GM12878 (cell line): Measurements from ENCODE around the gene U2AF2. TPM values are rescaled to one million over a fixed set of nuclear protein-coding genes. Genes with fewer than 3 reads are reported as not detected.

Experiments used
- ATAC-seq: fragments of 200-7000 bp; cut with Tn5 transposase; 3 replicates; pipeline ENCODE4 v1.9.1; 2020; ENCODE audit warnings: mild to moderate bottlenecking, moderate library complexity
- BruUV-seq: library from RNA; stranded (reverse); fragments of 400-500 nt; replicated peaks from 2 replicates; lab custom pipeline; 2021; lab: Mats Ljungman, UMichigan
- CTCF ChIA-PET: fragments of 300-600 bp; sonication (Branson Sonifier 250); formaldehyde crosslinking; extraction: SDS; loops from one replicate; lab custom pipeline; 2021; ENCODE audit warnings: inconsistent platforms; lab: Yijun Ruan, JAX
- POLR2A ChIA-PET: fragments of 350-600 bp; formaldehyde crosslinking; extraction: SDS; loops from one replicate; lab custom pipeline; 2021; ENCODE audit warnings: inconsistent platforms; lab: Charles Lee
- RAD21 ChIA-PET: fragments of 300-600 bp; sonication (Branson Sonifier 250); formaldehyde crosslinking; loops from one replicate; lab custom pipeline; 2023; ENCODE audit warnings: antibody characterized with exemption; ENCODE audit not compliant: unreplicated experiment; lab: Charles Lee
- SMC1A ChIA-PET: fragments of 300-600 bp; sonication (Branson Sonifier 250); formaldehyde crosslinking; loops from one replicate; lab custom pipeline; 2023; ENCODE audit not compliant: unreplicated experiment, uncharacterized antibody; lab: Charles Lee
- DNase-seq: peaks from one replicate; pipeline ENCODE4 v3.0.0-alpha.2; 2011; ENCODE audit warnings: low read depth, low spot score
- FAIRE-seq: peaks from 3 replicates; lab custom pipeline; 2011; peaks lifted over from hg19 to GRCh38; lab: Jason Lieb, UNC
- H2AFZ ChIP-seq: 2 replicates; pipeline ENCODE4 v1.6.0; 2011; ENCODE audit warnings: low read depth, low read length, control low read depth; ENCODE audit not compliant: control insufficient read depth
- H3K27ac ChIP-seq: 2 replicates; pipeline ENCODE4 v1.5.1; 2011; ENCODE audit warnings: control low read depth; ENCODE audit not compliant: control insufficient read depth, insufficient read depth
- H3K27me3 ChIP-seq, 2 experiments: replicated peaks in 1 of 2; 2 replicates each; pipeline versions ENCODE4 v1.6.0 to v1.6.1; 2011; ENCODE audit warnings: low read length in 1 of 2; ENCODE audit not compliant: control insufficient read depth in 2 of 2, insufficient read depth in 2 of 2
- H3K36me3 ChIP-seq, 2 experiments: 2 replicates each; pipeline ENCODE4 v1.5.1; 2011; ENCODE audit warnings: low read length in 1 of 2; ENCODE audit not compliant: control insufficient read depth in 2 of 2, insufficient read depth in 2 of 2
- H3K4me1 ChIP-seq: 2 replicates; pipeline ENCODE4 v1.6.1; 2011; ENCODE audit warnings: mild to moderate bottlenecking, low read length, moderate library complexity, mixed read lengths; ENCODE audit not compliant: control insufficient read depth, insufficient read depth
- H3K4me2 ChIP-seq: 2 replicates; pipeline ENCODE4 v1.6.0; 2011; ENCODE audit warnings: control low read depth; ENCODE audit not compliant: control insufficient read depth, insufficient read depth
- H3K4me3 ChIP-seq: fragments of 200-600 bp; sonication (generic); 2 replicates; pipeline ENCODE4 v1.5.1; 2016
- H3K79me2 ChIP-seq: 2 replicates; pipeline ENCODE4 v1.6.0; 2011; ENCODE audit warnings: low read length; ENCODE audit not compliant: control insufficient read depth, insufficient read depth
- H3K9ac ChIP-seq: 2 replicates; pipeline ENCODE4 v1.8.0; 2011; ENCODE audit warnings: low read length, control low read depth, mixed read lengths; ENCODE audit not compliant: control insufficient read depth, insufficient read depth
- H3K9me3 ChIP-seq: replicated peaks from 3 replicates; pipeline ENCODE4 v1.5.1; 2011; ENCODE audit warnings: mild to moderate bottlenecking, low read length; ENCODE audit not compliant: control insufficient read depth, insufficient read depth
- H4K20me1 ChIP-seq: 2 replicates; pipeline ENCODE4 v1.6.0; 2011; ENCODE audit not compliant: control insufficient read depth, insufficient read depth
- BMI1 ChIP-seq: fragments of 450-650 bp; IDR thresholded peaks from 2 replicates; pipeline ENCODE4 v1.6.1; 2016; ENCODE audit warnings: mild to moderate bottlenecking, moderate library complexity, borderline replicate concordance
- MLLT1 ChIP-seq: fragments of 450-650 bp; IDR thresholded peaks from 2 replicates; pipeline ENCODE4 v1.6.1; 2016; ENCODE audit warnings: mild to moderate bottlenecking
- MTA2 ChIP-seq: fragments of 450-650 bp; IDR thresholded peaks from 2 replicates; pipeline ENCODE4 v1.6.1; 2016; ENCODE audit warnings: low read depth, mild to moderate bottlenecking, moderate library complexity
- WGBS: methylation state at CpG from one replicate; pipeline ENCODE4 v1.1.6; 2016; ENCODE audit warnings: low lambda C conversion rate; ENCODE audit not compliant: insufficient replicate concordance, insufficient coverage; ENCODE audit errors: missing lambda C conversion rate; 5-methylcytosine and 5-hydroxymethylcytosine counted together
- in situ Hi-C: fragments of 300-500 bp; cut with MboI; formaldehyde crosslinking; loops from 9 replicates; pipeline ENCODE4 v1.14.3; 2018; ENCODE audit warnings: mixed read lengths
- intact Hi-C: fragments of 100-400 bp; cut with micrococcal nuclease; formaldehyde crosslinking; loops from one replicate; pipeline ENCODE4 v1.14.2; 2022; ENCODE audit not compliant: unreplicated experiment
- polyA plus RNA-seq, 11 experiments: library from polyadenylated mRNA; depleted of rRNA in 4 of 11; unstranded in 6 of 11; stranded (reverse) in 5 of 11; fragments of >200 nt; fragmentation: Nextera tagmentation in 4 of 11; fragmentation: Illumina TruSeq in 1 of 11; extraction: Ambion mirVana in 4 of 11; extraction: Trizol in 1 of 11; gene quantifications; 1 replicate in 1 of 11; 2 replicates in 10 of 11; pipeline versions ENCODE4 v1.2.1 to v1.2.3, GENCODE V29; 2011 to 2016; ENCODE audit warnings: inconsistent platforms in 2 of 11, missing spikeins in 2 of 11, low read depth in 1 of 11
- total RNA-seq, 4 experiments: library from RNA; depleted of rRNA in 3 of 4; stranded (reverse); fragments of >200 nt in 3 of 4; fragmentation: Illumina TruSeq in 1 of 4; extraction: Trizol in 1 of 4; gene quantifications; 2 replicates each; pipeline versions ENCODE4 v1.2.1 to v1.2.3, GENCODE V29; 2013 to 2021
- TF ChIP-seq, protein P1 (sequence below): fragments of 150-350 bp; IDR thresholded peaks from 2 replicates; pipeline ENCODE4 v1.6.1; 2016; ENCODE audit warnings: low read depth, low read length

The U2AF2 gene
- total and polyA plus RNA-seq, 10 of the 15 experiments (the other 5 are each of a cell fraction or from before 2014, with no cell fraction given), result 3.0 to 338 (median 130) TPM

GRCh38 chr19:55606817-55607216 lies 48.0 kb upstream of the U2AF2 start:
- CTCF ChIA-PET, result interaction anchor here (0.6 to 4.6 kb wide), 21 partner anchors 12 to 267 kb away, joined by 3 to 76 read pairs (median 5); partner anchors contain the start of genes ISOC2, KMT5C, ZNF579 and ZNF784
- Histone ChIP-seq H3K9me3 (peaks cover 2% of the 10 kb centered on the region; the same call in 1 of the 3 replicates), H3K9ac (peak overlapping the region; percentile 77; the same call in 1 of the 2 replicates), H3K79me2 (peaks cover 30% of the 10 kb centered on the region), H3K4me3 (peak overlapping the region; percentile 69), H3K27ac (0 out of 2 replicates have a peak overlapping the region, but pooled peaks have one; percentile 90), H3K4me1 (peaks cover 4% of the 10 kb centered on the region; the same call in 1 of the 2 replicates), H4K20me1 (no peaks in the 10 kb centered on the region), H3K4me2 (peak overlapping the region; percentile 86), H3K36me3 (peaks cover 0 to 12% of the 10 kb centered on the region in 2 experiments), H3K27me3 (no peaks in the 10 kb centered on the region), H2AFZ (no peak overlapping the region)
- 62% methylated on average over 9 of the region's 9 CpGs for WGBS
- TF ChIP-seq, protein P1, sequence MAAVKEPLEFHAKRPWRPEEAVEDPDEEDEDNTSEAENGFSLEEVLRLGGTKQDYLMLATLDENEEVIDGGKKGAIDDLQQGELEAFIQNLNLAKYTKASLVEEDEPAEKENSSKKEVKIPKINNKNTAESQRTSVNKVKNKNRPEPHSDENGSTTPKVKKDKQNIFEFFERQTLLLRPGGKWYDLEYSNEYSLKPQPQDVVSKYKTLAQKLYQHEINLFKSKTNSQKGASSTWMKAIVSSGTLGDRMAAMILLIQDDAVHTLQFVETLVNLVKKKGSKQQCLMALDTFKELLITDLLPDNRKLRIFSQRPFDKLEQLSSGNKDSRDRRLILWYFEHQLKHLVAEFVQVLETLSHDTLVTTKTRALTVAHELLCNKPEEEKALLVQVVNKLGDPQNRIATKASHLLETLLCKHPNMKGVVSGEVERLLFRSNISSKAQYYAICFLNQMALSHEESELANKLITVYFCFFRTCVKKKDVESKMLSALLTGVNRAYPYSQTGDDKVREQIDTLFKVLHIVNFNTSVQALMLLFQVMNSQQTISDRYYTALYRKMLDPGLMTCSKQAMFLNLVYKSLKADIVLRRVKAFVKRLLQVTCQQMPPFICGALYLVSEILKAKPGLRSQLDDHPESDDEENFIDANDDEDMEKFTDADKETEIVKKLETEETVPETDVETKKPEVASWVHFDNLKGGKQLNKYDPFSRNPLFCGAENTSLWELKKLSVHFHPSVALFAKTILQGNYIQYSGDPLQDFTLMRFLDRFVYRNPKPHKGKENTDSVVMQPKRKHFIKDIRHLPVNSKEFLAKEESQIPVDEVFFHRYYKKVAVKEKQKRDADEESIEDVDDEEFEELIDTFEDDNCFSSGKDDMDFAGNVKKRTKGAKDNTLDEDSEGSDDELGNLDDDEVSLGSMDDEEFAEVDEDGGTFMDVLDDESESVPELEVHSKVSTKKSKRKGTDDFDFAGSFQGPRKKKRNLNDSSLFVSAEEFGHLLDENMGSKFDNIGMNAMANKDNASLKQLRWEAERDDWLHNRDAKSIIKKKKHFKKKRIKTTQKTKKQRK, result no peak
- TF ChIP-seq BMI1 (no peak), MLLT1 (peak; percentile 82), MTA2 (no peak)
- DNase-seq, result no peak
- POLR2A ChIA-PET, result interaction anchor here (0.6 to 2.4 kb wide), 13 partner anchors 18 to 199 kb away, joined by 3 to 21 read pairs (median 4); partner anchors contain the start of genes UBE2S, ZNF580, ZNF628 and ZNF784
- SMC1A ChIA-PET, result interaction anchor here (0.8 to 2.2 kb wide), 12 partner anchors 8 to 103 kb away, joined by 3 to 10 read pairs (median 6); partner anchors contain the start of gene ZNF784
- intact Hi-C loops (loop anchor here (1.0 kb wide), 1 partner anchor 90 kb away; no protein-coding TSS in a partner anchor), in situ Hi-C loops (no loop called here)
- FAIRE-seq, result no peak
- no peak for ATAC-seq
- RAD21 ChIA-PET, result interaction anchor here (0.7 to 3.3 kb wide), 9 partner anchors 18 to 327 kb away, joined by 3 to 29 read pairs (median 5); partner anchors contain the start of genes CCDC106, HSPBP1, ZNF628 and ZNF784
- BruUV-seq, result TSS peak; percentile 51
